ENCODE results near the gene COL4A1.

The COL4A1 gene

DNA sequence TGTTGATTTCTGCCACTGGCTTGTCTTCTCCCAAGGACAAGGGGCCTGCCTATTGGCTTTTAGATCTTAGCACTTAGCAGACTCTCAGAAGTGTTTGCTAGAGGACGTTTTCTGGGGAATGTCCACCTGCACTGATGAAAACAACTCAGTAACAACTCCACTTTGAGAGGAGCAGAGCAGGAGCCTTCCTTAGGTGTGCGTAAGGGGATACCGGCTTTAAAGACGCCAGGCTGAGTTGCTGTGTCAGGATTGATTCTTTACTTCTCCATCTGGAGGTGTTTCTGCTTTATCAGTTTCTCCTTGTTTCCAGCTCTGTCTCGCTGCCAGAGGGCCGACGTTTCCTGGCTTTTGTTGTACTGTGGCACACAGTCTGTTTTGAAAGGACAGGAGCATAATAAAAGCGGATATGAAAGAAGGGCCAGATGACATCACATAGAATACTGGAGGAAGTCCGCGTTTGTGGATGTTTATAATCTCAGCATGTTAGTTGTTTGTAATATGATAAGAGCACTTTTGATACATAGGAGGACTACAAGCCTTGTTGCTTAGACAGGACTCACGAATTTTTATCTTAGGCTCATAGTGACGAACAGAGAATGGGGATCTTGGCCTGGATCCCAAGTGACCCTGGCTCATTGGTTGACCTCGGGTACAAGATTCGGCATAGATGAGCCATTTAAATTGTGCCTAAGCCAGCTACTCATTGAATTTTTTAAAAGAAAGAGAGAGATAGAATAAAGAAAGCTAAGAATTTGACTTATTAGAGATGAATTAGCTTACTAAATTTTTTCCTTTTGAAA, 34.7 kb upstream of the COL4A1 start:
- DNase-seq: peak; percentile 4

GRCh38 chr13:110340812-110341444, 34.0 kb upstream of the COL4A1 start:
- DNase-seq: peak; percentile 37

DNA sequence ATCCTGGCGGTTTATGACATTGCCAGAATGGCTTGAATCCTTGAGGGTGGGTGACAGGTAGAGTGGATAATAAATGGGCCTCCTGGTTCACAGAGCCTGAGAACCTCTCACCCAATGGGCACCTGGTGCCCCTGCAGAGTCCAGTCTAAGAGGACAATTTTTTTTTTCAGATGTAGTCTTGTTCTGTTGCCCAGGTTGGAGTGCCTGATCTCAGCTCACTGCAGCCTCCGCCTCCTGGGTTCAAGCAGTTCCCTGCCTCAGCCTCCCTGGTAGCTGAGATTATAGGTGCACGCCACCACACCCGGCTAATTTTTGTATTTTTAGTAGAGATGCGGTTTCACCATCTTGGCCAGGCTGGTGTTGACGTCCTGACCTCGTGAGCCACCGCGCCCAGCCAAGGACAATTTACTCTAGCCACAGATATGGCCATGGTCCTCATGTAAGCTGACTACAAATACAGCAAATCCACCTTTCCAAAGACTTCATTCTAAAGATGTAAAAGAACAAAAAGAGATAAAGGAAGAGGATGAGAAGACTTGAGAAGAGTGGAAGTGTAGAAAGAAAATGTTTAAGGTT, 33.1 kb upstream of the COL4A1 start:
- DNase-seq: no peak

- no peak for DNase-seq
Measured at GRCh38 chr13:110339263-110339662, 32.3 kb upstream of the COL4A1 start.

DNA sequence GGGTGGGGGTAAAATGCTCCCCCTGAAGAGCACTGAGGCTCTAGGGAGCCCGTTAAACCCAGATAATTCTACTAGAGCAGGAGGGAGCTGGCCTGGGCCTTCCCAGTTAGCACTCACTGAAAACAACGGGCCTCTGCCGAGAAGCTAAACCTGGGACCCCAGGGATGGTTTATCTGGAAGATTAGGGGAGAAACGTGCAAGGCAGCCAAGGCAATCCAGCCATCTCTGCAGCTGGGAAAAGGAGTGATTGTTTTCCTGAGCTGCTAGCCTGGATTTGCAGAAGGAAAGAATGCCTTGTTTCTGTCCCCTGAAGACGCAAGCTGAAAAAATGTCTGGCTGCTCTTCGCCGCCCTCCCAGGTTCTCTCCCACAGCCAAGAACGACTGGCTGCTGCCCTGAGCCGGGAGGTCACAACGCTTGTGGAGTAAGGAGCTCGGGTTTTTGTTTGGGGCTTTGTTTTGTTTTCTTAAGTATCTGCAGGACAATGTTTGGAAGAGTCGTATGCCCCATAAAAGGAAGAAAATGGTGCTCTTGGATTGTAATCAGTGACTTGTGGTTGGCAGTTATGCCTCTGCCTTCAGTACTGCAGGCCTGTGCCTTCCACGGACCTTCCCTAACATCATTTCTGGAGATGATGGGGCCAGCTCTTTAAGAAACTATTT, 31.6 kb upstream of the COL4A1 start:
- no peak for DNase-seq

- no peak for DNase-seq
Measured at GRCh38 chr13:110337247-110337646, 30.3 kb upstream of the COL4A1 start.

DNA sequence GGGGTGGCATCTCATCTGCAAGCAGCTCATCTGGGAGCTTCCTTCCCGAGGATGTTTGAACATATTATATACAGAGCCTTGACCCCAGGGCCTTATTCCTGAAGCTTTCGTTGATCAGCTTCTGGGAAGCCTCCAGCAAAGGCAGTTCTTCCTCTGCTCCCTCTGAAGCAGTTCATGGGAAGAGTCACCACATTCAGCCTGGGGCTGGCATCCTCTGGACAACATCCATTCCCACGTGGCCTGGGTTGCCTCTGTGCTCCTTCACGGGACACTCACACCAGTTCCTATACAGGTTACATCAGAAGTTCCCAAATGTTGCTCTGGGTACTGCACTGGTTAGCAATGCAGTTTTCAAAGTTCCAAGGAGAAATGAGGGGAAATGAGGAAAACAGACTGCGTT, 29.7 kb upstream of the COL4A1 start:
- DNase-seq: no peak

- DNase-seq: no peak
Measured at GRCh38 chr13:110336108-110336507, 29.2 kb upstream of the COL4A1 start.

GRCh38 chr13:110334841-110335490, 28.0 kb upstream of the COL4A1 start:
- DNase-seq: no peak

GRCh38 chr13:110334256-110334655, 27.3 kb upstream of the COL4A1 start:
- DNase-seq: no peak

DNA sequence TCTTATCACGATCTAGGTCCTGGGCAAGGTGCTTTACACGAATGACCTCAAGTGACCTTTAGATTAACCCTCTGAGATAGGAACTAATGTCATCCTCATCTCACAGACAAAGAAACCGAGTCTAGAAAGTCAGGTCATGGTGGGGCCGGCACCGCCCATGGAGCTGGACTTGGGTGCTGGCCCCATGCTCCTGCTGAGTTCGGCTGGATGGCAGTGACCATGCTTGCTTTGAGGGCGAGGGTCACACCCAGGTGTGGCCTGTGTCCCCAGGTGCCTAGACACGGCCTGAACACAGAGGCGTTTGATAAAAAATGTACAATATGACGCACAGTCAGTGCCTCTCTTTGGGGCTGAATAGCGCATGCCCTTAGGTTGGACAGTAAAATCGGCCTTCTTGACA, 26.9 kb upstream of the COL4A1 start:
- no peak for DNase-seq

- DNase-seq: no peak
Measured at GRCh38 chr13:110332750-110333149, 25.8 kb upstream of the COL4A1 start.

DNA sequence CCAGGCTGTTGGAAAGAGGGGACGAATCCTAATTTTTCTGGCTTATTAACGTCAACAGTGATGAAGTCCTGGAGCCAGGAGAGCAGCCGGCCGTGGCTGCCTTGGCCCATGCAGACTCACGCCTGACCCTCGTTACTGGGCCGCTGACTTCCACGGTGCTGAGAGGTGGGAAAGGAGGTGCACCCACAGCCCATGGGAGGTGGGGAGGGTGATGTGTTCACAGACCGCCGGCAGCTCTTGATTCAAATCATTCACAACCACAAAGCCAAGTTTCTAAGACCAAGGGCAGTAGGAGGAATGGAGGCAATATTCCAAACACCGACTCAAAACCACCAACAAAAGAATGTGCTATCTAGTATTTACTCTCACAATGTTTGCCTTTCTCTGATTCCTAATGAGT, 24.4 kb upstream of the COL4A1 start:
- no peak for DNase-seq

DNA sequence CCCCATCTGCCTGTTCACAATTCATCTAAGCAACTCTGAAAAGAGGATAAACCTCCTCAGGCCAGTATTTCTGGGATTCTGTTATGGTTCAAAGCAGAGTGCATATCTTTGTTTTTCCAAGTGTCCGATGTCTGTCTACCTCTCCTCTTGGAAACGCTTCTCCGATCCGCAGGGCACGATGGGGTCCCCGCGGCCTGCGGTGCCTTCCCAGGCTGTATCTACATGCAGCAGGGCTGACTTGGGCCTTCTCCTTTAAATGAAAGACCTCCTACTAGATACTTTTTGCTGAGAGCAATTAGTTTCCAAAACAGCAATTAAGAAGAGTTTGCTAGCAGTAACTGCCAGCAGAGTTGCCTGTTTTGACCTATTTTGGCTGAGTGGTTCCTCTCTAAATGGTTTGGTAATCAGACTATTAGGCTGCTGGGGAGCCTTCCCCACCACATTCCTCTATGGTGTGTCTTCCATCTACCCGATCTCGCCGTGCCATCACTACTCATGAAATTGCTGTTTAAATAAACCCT, 23.6 kb upstream of the COL4A1 start:
- DNase-seq: no peak

DNA sequence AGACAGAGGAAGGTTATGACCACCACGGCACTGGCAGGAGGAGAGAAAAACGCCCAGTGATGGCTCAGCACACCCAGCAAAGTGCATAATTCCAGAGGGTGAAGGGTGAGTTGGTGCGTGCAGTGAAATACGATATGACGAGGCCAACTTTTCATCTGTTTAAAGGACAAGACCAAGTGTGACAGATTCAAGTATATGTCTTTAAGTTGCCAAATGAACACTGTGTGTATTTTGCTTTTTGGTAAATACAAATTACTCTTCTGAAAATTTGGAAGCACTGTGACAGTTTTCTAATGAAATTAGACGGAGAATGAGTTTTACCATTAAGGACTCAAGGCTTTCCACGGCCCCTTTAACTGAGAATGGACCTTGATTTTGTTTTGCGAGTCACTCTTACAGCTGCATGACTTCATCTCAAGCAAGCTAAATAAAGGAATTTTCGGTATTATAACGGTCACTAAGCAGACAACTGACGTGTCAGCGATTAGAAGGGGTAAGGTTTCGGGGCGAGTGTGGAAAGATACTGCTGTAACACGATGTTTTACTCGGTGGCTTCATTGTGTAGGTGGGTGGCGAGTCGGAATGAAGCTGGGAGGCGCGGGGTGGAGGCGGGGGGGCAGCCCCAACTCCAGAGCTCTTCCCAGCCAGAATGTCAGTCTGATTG, 23.0 kb upstream of the COL4A1 start:
- no peak for DNase-seq

- no peak for DNase-seq
Measured at GRCh38 chr13:110329258-110329657, 22.3 kb upstream of the COL4A1 start.

DNA sequence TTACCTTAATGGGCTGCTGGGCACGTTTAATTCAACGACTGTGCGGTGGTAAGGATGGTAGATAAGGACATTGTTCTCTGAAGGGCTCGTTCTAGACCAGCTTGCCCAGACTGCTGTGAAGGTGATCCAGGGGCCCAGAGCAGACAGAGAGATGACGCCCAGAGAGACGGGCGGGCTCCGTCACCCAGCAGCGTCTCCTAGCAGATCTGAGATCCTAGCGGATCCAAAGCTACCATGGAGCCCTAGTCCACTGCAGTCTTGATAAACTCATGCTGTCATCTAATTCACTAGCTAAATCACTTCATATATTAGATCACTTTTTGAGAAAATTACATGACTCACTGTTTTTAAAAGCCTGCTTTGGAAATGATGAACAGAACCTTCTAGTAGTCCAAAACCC, 21.6 kb upstream of the COL4A1 start:
- DNase-seq: no peak

GRCh38 chr13:110327051-110327721, 20.2 kb upstream of the COL4A1 start:
- DNase-seq: no peak

DNA sequence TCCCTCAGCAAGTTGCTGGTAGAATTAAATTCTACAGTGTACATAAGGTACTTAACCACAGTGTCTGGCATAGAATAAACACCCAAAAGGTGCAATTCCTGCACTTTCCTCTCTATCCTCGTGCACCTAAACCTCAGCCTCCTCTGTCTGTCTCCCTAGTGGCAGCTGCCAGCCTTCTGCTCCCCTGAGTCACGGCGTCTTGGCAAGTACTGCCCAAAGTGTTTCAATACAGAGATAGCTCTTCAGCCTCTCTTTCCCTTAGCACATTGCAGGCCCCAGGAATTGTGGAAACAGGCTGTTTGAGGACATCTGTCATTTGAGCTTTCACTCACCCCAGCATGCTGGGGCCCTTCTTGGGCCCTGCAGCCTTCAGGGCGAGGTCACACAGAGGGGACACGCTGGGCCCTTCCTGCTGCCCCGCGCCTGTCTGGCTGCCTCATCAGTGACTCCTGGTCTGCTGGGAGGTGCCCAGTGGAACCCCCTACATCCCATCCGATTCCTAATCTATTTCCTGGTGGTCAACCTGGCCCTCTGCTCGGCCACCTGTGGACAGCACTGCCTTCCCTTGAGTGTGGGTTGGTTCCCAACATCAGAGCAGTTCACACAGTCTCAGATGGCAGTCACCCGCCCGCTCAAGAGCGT, 19.4 kb upstream of the COL4A1 start:
- DNase-seq: no peak

DNA sequence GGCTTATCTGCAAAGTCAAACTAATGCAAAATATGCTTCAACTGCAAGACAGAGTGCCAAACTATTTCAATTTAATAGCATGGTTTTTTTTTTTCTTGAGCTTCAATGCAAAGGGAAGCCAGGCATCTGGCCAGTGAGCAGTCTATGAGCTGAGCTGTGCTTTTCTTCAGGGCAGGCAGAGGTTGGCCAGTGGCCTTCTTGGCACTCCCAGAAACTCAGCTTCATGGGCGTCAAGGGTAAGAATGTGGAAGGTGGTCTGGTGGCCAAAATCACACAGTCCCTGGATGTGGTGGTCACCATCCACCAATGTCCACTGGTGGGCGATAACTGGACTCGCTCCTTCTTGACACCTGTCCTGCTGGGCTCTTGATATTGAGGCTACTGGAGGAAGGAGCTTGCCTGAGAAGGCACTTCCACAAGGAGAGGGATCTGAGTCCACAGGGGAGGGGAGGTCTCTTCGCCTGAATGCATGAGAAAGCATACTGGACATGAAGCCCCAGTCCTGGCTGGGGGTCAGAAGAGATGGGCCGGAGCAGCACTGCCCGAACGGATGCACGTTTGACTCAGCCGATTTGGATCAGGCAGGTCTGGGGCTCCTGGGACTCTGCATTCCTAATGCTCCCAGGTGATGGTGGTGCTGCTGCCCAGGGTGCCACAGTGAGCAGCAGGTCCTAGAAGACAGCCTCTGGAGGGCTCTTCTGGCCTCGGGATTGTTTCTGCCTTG, 17.2 kb upstream of the COL4A1 start:
- DNase-seq: no peak

Data from CD4-positive, alpha-beta T cell treated with Interleukin-10 for 1 hour (primary cell).